GM19193 (cell line): Measurements from ENCODE around the gene KRT13.

Experiments used
- POLR2A ChIP-seq: IDR thresholded peaks from 4 replicates; pipeline ENCODE4 v1.6.1; 2011; ENCODE audit not compliant: insufficient read depth, insufficient read length; ENCODE audit errors: extremely low read depth

KRT13 gene

GRCh38 chr17:41453066-41453465, 52.3 kb downstream of the KRT13 start:
- no peak for TF ChIP-seq POLR2A

- TF ChIP-seq POLR2A, result no peak
Observed at GRCh38 chr17:41452281-41452680, 53.1 kb downstream of the KRT13 start.

DNA sequence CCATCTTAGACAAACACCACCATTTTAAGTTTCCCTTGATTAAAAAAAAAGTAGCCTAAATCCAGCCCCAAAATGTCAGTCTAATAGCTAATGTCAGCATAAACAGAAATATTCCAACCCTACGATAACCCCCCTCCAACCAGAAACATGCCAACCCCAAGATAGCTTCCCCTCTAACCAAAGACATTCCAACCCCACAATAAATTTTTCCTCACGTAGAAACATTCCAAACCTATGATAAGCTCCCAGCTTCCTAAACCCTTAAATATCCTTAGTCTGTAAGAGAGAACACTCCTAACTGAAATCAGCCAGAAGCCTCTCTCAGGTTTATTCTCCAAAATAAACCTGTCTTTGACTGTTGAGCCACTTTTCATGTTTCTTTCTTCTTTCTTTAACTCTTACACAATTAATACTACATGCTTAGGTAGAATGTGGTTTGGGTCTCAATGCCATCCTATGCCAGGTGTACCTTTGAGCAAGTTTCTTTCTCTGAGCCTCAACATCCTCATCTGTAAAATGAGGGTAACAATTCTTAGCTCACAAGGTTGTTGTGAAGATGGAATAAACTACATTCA, 54.2 kb downstream of the KRT13 start:
- no peak for TF ChIP-seq POLR2A
